ENCODE data around the gene CNST.
"Not testable (repeated sequence)": the region's sequence is repeated elsewhere in the genome, so short reads cannot be mapped to it uniquely, and the experiment has no call there.

Gene CNST

DNA sequence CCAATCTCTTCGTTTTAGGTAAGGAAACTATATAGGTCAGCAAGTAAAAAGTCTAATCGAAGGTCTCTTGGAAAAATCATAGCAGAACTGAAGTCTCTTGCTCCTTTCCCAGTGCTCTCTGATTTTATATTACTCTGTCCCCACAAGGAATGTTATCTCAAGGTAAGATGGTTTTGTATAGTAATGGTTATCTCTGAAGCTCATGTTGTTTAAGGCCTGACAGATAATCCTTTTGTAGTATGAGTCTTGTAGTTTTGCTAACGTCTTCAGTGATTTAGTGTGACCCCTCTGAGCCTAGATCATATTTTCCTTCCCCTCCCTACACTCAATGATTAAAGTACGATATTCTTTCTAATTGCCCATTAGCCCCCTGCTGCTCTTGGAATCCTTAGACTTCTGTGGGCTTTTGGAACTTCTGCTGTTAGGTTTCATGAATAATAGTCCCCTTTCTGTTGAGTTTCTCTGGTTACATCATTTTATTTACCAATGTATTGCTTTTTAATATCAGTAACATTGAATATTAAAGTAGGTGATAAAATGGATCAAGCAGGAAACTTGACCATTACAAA is 52.1 kb downstream of the CNST start:
- no peak for DNase-seq (ENCODE audit: low read depth in 2 of 2)

DNA sequence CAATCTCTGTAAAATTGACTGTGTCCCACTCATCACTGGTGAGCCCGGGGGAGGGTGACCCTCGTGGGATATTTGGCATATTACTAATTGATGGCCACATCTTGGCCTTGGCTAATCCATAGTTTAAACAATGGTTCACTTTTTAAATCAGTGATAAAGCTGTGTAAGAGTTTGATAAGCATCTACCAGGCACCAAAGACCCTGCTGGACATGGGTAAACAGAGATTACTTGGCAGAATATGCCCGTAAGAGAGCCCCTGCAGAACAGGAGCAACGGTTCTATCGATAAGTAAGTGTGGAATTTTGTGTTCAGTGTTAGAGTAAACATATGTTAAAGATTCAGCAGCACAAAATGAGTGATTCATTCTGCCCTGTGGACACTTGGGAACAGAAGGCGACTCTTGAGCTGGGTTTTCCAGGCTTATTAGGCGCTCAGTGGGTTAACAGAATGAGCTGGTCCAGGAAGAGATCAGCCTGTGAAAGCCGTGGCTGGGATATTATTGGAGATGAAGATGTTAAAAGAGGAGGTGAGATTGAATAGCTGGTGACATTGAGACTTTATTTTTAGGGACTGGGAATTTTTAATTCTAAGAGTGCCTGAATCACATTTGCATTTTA is 55.9 kb downstream of the CNST start:
- no peak for DNase-seq (ENCODE audit: low read depth in 2 of 2)

DNA sequence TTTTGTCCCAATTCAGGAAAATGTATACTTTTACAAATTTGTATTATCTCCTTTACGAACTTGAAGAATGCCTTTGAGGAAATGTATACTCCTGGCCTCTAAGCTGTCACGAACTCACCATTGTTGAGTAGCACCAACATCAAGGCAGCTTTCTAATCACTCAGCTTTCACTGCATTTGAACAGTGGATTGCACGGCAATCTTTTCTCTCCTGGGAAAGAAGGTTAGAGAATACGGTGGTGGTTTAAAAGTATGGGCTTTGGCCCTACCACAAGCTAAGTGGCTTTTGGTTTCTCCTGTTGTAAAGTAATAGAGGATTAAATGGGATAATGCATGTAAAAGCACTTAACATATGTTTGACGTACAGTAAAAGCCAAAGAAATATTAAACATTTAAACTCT is 57.8 kb downstream of the CNST start:
- no peak for DNase-seq (ENCODE audit: low read depth in 2 of 2)

DNA sequence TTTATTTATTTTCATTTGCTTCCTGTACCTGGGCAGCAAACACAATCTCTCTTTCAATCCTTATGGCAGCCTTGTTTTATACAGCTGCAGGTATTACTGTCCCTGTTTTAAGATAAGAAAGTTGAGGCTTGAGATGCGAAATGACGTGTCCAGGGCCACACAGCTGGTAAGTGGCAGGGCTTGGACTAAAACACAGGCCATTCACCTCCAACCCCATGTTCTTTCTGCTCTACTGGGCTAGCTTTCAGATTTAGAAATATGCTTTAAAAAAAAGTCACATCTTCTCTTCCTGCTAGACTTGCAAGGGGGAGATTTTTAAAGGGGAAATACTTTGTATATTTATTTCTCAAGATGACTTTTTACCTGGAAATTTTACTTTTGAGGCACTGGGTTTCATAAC is 62.8 kb downstream of the CNST start:
- no peak for DNase-seq (ENCODE audit: low read depth in 2 of 2)

DNA sequence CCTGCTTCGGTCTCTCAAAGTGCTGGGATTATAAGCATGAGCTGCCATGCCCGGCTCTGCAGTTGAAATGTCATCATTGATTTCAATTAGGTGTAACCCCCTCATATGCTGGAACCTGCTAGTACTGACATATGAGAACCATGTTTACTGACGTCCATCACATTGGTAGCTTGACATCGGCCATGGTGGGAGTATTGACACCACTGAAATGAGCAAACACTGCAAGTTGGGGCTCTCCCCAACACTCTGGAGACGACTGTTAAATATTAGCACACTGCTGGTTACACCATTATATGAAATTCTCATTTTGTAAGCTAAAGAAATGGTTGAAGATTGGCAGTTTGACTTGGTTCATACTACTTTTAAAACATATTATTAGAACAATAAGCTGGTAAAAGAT is 63.7 kb downstream of the CNST start:
- DNase-seq (ENCODE audit: low read depth in 2 of 2): no peak

DNA sequence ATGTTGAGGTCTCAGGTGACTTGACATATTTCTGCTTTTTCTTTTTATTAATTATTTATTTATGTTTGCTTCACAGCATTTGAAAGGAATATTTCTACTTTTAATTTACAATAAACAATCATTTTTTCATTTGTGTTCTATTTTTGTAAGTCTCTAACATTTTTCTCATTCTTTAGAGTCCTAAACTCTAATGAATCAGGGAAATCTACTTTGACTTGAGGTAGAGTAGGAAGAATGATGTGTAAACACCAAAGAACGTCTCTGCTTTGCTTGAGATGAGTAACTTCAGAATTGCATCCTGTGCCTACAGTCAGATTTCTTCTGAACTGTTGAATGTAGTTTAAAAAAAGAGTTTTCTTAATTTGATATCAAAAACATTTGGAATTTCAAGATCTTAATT is 65.2 kb downstream of the CNST start:
- no peak for DNase-seq (ENCODE audit: low read depth in 2 of 2)

DNA sequence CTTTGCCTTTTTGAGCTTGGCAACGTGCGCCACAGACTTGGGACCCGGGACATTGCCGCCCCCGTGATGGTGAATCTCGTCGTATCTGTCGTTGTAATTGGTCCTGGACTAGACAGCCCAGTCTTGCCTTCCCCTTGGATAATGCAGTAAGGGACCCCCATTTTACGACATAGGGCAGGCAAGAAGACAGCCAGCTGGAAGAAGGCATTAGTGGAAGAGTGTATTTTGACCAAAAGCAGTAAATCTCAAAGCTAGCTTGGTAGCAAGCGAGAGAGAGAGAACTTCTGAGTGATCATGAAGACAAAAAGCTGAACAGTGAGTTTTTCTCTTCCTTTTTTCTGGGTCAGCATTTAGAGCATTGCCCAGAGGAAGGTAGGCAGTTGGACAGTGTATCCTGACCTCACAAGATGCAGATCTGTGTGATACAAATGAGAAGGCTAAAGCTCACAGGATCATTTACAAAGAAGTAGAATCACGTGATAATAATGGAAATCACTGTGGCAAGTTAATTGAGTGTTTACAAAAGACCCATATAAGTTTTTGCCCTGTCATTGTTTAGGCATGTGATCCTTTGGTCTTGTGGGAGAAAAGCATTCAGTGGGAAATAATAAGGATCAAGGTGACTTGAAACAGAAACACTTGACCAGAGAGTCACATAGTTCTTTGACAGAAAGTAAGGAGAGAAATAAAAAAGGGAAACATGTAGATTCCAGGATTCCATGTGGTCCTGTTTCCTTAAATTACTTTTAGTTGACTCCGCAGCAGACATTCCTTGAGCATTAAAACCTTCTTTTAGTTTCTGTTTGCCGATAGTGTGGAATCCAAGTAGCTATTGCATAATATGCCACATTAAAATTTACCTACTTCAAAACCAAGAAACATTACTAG is 66.3 kb downstream of the CNST start:
- DNase-seq (ENCODE audit: low read depth in 2 of 2): no peak

DNA sequence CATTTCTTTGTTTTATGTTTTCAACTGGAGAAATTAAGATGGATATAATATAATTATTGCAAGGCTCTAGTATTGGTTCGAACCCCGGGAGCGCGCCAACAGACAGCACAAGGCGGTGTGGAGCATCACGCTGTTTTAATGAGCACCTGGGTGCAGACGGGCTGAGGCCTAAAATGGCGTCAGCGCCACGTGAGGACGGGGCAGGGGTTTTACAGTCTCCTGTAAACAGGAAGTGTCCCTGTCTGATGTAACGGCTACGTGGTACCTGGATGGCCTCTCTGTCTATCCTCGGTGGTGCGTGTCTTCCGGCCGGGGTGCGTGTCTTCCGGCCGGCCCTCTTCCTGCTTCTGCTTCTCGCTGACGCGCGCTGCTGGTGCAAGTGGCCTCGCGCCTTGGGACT is 68.4 kb downstream of the CNST start:
- DNase-seq (ENCODE audit: low read depth in 2 of 2): not testable (repeated sequence)

DNA sequence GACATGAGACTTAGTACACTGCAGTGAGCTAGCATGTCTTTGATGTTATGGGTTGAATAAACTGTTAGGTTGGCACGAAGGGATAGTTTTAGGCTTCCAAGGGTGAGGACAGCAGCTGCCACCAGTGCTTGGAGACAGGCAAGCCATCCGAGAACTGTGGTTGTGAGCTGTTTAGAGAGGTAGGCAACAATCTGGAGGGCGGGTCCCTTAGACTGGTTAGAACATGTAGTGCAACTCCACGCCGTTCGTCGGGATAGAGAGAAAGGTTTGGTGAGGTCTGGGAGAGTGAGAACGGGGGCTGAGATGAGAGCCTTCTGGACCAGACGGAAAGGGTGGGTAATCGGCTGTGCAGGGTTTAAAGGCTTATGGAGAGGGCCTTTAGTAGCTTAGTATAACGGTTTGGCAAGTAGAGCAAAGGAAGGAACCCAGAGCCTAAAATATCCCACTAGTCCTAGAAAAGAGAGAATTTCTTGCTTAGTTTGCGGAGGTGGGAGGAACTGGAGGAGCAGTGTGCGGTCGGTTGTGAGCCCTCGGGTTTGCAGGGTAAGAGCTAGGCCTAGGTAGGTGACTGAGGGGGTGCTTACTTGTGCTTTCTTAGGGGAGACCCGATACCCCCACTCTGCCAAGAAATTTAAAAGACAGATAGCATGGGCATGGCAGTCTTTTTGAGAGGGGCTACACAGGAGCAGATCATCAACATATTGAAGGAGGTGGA is 72.8 kb downstream of the CNST start:
- no peak for DNase-seq (ENCODE audit: low read depth in 2 of 2)

DNA sequence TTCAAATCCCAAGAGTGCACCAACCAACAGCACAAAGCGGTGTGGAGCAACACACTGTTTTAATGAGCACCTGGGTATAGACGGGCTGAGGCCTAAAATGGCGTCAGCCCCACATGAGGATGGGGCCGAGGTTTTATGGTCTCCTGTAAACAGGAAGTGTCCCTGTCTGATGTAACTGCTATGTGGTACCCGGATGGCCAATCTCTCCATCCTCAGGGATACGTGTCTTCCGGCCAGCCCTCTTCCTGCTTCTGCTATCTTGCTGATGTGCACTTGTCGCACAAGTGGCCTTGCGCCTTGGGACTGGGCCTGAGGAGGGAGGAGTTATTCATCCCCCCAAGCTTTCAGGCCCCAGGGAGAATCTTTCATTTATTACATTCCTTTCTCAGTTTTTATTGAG is 73.5 kb downstream of the CNST start:
- no peak for DNase-seq (ENCODE audit: low read depth in 2 of 2)

DNA sequence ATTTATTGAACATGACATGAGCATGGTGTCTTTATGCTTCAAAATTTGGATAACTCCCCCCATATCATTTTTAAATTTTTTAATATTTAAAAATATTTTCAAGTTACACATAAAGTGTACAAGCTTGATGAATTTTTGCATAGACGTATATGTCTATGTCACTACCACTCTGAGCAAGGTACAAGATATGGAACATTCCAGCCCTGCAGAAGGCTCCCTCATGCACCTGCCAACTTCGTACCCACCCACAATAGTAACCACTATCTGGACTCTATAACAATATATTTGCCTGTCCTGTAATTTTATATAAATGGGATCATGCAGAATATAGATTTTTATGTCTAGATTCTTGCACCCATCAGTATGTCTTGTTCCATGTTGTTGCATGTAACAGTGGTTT is 74.5 kb downstream of the CNST start:
- no peak for DNase-seq (ENCODE audit: low read depth in 2 of 2)

DNA sequence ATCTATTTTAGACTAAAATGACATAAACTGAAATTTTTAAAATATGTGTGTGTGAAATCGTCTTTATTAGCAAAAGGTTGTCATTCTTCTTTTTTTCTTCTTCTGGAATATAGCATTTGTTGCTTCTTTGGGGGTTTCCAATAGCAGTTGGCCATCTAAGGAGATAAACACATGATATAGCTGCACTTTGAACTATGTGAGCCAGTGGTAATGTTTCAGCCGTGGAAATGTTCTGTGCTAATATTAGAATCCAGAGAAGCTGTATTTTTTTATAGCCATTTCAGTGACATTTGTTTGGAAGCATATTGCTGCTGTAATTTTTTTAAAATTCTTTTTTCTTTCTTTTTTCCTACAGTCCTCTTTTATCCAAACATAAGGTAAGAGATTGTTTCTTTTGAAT is 75.1 kb downstream of the CNST start:
- DNase-seq (ENCODE audit: low read depth in 2 of 2): no peak

DNA sequence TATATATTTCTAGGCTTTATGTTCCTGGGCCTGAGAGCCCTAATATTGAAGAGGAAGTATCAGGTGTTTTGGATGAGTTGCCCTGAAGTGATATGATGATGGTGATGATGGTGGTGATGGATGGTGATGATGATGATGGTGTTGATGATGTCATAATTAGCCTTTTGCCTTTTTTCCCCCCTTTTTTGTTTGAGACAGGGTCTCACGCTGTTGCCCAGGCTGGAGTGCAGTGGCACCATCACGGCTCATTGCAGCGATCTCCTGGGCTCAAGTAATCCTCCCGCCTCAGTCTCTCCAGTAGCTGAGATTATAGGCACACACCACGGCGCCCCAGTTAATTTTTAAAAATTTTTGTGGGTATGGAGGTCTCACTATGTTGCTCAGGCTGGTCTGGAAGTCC is 76.5 kb downstream of the CNST start:
- no peak for DNase-seq (ENCODE audit: low read depth in 2 of 2)

DNA sequence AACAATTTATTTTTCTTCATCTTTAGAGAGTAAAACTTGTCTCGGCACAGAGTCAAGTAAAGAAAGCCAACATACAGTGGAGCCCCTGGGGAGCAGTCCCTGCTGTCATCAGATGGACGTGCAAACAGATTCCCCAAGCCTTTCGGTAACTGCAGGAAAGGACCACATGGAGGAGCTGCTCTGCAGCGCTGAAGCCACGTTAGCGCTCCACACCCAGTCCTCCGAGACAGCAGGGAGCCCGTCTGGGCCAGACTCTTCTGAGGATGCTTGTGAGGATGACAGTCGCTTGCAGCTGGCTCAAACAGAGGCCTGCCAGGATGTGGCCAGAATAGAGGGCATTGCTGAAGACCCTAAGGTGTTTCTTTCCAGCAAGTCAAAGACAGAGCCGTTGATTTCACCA is 80.9 kb downstream of the CNST start:
- no peak for DNase-seq (ENCODE audit: low read depth in 2 of 2)

DNA sequence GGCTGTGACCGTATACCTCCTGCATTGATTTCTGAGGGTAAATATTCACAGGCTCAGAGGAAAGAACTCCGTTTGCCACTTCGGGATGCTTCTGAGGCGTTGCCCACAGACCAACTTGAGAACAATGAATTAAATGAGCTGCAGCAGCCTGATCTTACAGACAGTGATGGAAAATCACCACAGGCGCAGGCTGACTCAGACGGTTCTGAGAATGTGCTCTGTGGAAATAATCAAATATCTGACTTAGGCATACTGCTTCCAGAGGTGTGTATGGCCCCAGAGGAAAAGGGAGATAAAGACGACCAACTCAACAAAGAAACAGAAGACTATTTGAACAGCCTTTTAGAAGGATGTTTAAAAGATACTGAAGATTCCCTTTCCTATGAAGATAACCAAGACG is 81.3 kb downstream of the CNST start:
- no peak for DNase-seq (ENCODE audit: low read depth in 2 of 2)

DNA sequence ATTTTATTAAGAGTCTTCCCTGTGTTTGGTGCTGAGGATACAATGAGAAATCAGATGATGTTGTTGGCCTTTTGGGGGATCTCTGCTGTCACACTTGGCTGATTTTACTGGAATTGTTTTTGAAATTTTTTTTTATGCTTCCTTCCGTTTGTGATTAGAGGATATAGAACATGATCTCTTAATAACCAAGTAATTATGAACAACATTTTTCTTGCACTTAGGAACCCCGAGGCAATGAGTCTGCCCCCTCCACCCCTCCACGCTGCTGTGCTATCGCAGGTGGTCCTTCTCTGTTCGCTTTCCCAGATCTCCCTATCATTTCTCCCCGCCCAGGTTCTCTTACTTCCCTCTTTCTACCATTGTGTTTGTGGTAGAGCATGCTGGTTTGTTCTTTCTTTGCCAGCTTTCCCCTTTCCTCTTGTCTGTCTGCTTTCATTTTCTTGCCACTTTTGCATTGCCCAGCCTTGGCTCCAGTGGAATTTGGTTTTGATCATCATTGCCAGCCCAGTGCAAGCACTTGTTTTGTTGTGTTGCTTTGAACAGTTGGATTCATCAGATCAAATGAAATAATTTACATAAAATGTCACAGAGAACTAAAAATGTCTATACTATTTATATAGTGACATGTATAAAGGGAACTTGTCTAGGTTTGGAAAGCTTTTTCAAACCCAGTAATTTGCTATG is 84.9 kb downstream of the CNST start:
- no peak for DNase-seq (ENCODE audit: low read depth in 2 of 2)

DNA sequence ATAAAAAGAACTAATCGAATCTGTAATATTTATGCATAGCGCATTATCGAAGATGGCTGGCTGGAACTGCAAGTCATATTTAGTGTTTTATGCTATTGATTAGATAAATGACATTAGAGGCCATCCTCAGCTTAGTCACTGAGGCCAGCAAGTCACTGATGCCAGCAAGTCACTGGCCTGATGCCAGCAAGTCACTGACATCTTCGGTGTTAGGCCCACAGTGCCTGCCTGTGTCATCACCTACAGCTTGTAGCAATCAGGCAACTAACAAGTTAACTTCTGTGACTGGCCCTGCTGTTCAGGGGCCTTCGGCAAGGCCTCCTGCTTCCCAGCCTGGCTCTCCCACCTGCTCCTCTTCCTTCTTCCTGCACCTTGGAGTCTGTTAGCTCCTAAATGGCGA is 92.3 kb downstream of the CNST start:
- no peak for DNase-seq (ENCODE audit: low read depth in 2 of 2)

DNA sequence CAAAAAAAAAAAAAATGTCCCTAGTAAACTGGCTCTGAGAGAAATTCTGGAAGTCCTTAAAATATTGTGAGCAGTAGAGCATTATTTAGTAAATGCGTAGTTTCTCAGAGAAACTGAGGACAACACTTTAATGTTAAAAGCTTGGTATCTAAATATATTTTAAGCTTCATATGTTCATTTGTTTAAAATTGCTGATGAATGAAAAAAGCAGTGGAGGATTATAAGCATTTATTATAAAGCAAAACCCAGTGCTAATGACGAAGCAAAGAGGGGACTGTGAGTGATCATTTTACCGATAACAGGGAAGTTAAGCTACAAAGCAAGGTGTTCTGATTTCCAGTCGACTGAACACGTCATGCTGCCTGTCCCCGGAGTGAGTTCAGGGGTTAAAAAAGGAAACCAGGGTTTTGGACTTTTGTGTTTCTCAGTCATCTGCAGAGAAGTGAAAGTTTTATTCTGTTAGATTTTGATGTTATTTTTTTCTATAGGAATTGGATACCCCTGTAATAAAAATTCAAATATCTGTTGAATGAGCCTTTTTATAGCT is 93.4 kb downstream of the CNST start:
- no peak for DNase-seq (ENCODE audit: low read depth in 2 of 2)

DNA sequence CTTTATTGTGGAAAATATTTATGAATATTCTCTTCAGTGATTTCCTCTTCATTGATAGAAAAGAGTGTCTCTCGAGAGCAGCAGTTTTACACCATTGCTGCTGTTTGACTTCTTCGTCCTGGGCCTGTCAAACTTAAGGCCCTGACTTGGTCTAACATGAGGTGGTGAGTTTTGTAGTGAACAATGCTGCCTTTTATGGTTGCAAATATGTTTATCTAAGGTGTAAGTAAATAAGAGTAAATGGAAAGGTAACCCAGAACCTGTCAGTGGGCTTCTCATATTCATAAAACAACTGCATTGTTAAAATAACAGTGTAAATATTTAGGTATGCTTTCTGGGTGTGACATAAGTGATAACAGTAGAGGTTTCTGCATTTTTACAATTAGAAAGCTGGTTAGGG is 95.2 kb downstream of the CNST start:
- DNase-seq (ENCODE audit: low read depth in 2 of 2): no peak

DNA sequence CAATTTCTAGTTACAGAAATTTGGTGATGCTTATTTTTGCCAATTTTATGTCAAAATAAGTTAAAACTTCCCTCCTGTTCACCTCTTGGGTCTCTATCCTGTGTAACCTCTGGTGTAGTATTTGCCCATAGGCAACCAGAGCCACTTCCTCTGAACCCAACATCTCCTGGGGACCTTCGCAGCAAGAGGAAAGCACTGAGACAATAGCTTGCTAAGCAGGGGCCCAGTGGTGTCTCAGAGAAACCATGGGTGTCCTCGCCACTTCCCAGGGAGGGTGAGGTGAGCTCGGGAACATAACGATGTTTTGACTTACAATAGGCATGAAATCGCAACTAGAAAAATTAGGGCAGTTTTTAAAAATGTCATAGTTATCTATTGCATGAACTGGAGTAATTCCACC is 101.5 kb downstream of the CNST start:
- DNase-seq (ENCODE audit: low read depth in 2 of 2): no peak

DNA sequence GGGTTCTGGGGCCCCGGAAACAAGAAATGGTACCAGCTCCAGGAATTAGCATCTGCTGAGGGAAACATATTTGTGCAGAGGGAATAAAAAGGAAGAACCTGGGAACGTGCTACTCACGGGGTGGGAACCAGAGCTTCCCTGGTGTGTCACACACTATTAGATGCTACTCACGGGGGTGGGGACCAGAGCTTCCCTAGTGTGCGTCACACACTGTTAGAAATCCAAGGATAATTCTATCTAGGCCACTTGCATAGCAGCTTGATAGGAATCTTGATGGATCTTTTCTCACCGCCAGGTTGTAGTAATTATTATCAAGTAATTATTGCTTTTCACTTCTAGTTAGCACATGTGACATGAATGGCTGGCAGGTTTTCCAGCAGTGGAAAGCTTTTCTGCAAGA is 103.4 kb downstream of the CNST start:
- DNase-seq (ENCODE audit: low read depth in 2 of 2): no peak

DNA sequence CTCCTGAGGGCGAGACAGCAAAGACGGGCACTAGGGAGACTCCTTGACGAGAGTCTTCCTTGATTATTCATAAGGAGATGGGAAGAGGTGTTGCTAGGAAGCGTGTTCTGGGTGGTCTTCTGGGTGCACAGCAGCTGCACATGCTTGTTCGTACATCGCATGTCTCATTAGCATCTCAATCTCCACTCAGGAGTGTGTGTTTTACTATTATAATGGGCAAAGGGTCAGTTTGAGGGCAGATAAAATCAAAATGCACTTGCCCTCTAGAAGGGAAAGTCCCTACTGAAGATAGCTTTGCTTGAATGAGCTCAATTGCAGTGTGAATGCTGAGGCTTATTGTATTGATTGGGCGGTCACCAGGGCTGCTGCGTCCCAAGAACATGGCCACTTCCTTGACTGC is 107.8 kb downstream of the CNST start:
- no peak for DNase-seq (ENCODE audit: low read depth in 2 of 2)
